ENCODE measurements around the gene BMX.

- TF ChIP-seq MTA3 (IDR thresholded peaks at IDR 0.05; ENCODE audit: borderline replicate concordance, low read length) (no peak), EZH2 (IDR thresholded peaks at IDR 0.05; ENCODE audit: borderline replicate concordance, control insufficient read depth, low read depth, low read length) (no peak), RAD21 (IDR thresholded peaks at IDR 0.05; ENCODE audit: insufficient read depth, low read depth, low read length) (no peak), EP300 (IDR thresholded peaks at IDR 0.05; ENCODE audit: borderline replicate concordance in 1 of 2, control insufficient read depth in 1 of 2, low read depth in 2 of 2, low read length in 2 of 2) (no peak), TCF12 (IDR thresholded peaks at IDR 0.05; ENCODE audit: low read depth, low read length) (no peak), SPI1 (IDR thresholded peaks at IDR 0.05; ENCODE audit: borderline replicate concordance, insufficient read depth, low read depth, low read length) (no peak), CTCF (IDR thresholded peaks at IDR 0.05 in 2 of 3, conservative IDR thresholded peaks at IDR 0.05 in 1 of 3; ENCODE audit: control insufficient read depth in 2 of 3, extremely low read depth in 1 of 3, insufficient read depth in 1 of 3, low read depth in 3 of 3, low read length in 3 of 3) (no peak), ELK1 (IDR thresholded peaks at IDR 0.05; ENCODE audit: low read depth, low read length) (no peak)
Observed at GRCh38 chrX:15483891-15484290, 16.7 kb upstream of the BMX start.
